Esophagus (tissue), 2 donors: ENCODE data around the gene TXNRD3. TPM values are rescaled to one million over a fixed set of nuclear protein-coding genes. Genes with fewer than 3 reads are reported as not detected.

ENCODE experiments used
- H3K27ac ChIP-seq, 2 donors: one replicate each; pipeline ENCODE4 v1.5.1; 2013; ENCODE audit warnings: low read depth in 2 of 2, mild to moderate bottlenecking in 2 of 2, inconsistent platforms in 1 of 2, low read length in 1 of 2, moderate library complexity in 1 of 2
- H3K27me3 ChIP-seq, 2 donors: one replicate each; pipeline ENCODE4 v1.6.1; 2013; ENCODE audit warnings: low read length in 2 of 2, control low read depth in 1 of 2, mild to moderate bottlenecking in 1 of 2; ENCODE audit not compliant: insufficient read depth in 2 of 2, control insufficient read depth in 1 of 2
- H3K36me3 ChIP-seq, 2 donors: one replicate each; pipeline ENCODE4 v1.6.1; 2013; ENCODE audit warnings: low read length in 1 of 2; ENCODE audit not compliant: control insufficient read depth in 2 of 2, insufficient read depth in 2 of 2
- H3K4me1 ChIP-seq, 2 donors: one replicate each; pipeline ENCODE4 v1.6.1; 2013; ENCODE audit warnings: low read length in 1 of 2; ENCODE audit not compliant: control insufficient read depth in 2 of 2, insufficient read depth in 2 of 2
- H3K4me3 ChIP-seq, 2 donors: one replicate each; pipeline ENCODE4 v1.5.1; 2013; ENCODE audit warnings: low read length in 2 of 2, mild to moderate bottlenecking in 2 of 2, low read depth in 1 of 2, moderate library complexity in 1 of 2
- H3K9me3 ChIP-seq, 2 donors: one replicate each; pipeline ENCODE4 v1.6.1; 2013; ENCODE audit warnings: mild to moderate bottlenecking in 2 of 2, low read depth in 1 of 2, low read length in 1 of 2, moderate library complexity in 1 of 2; ENCODE audit not compliant: control insufficient read depth in 2 of 2, insufficient read depth in 1 of 2
- WGBS, 2 donors: extraction: QIAGEN DNeasy Blood & Tissue Kit; methylation state at CpG; one replicate each; pipeline ENCODE4 v1.1.7; 2013; 5-methylcytosine and 5-hydroxymethylcytosine counted together
- polyA plus RNA-seq, 2 donors: library from polyadenylated mRNA; stranded (reverse); fragments of 200-250 nt; gene quantifications; one replicate each; pipeline ENCODE4 v1.2.3, GENCODE V29; 2013
- donor health status: healthy with polysubstance abuse.
- donor health status: Bipolar disorder and iron deficiency.

The TXNRD3 gene
- polyA plus RNA-seq, 2 donors: 4.3 to 5.5 TPM

DNA sequence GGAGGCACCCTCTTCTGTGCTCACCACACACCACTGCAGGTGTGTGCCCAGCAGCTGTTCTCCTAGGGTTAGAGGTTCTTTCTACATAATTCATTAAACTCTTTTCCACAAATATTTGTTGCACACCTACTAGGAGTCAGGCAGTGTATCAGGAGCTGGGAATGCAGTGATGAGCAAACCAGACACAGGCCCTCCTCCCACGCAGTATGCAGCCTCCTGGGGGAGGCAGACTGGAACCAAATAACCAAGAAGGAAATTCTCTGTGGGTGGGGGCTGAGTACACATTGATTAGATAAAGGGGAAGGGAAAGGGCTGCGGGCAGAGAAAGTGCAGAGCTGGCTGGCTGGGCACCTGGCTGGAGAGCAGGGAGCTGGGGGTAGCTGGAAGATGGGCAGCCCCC lies 77.7 kb downstream of the TXNRD3 start:
- Histone ChIP-seq H3K27ac (no peak overlapping the region), H3K36me3 (no peaks in the 10 kb centered on the region), H3K27me3 (no peaks in the 10 kb centered on the region), H3K4me1 (no peaks in the 10 kb centered on the region), H3K9me3 (peaks cover 0 to 4% of the 10 kb centered on the region in 2 donors), H3K4me3 (no peak overlapping the region)
- WGBS, 2 donors: 72 to 82% methylated on average over 2 of the region's 2 CpGs

- Histone ChIP-seq H3K4me3 (no peak overlapping the region), H3K4me1 (no peaks in the 10 kb centered on the region), H3K27ac (no peak overlapping the region), H3K36me3 (no peaks in the 10 kb centered on the region), H3K27me3 (no peaks in the 10 kb centered on the region), H3K9me3 (peaks cover 0 to 4% of the 10 kb centered on the region in 2 donors)
- 46 to 64% methylated on average over 15 of the region's 15 CpGs for WGBS, 2 donors
These were observed 81.3 kb downstream of the TXNRD3 start for GRCh38 chr3:126573492-126574117.

- Histone ChIP-seq H3K27me3 (no peaks in the 10 kb centered on the region), H3K4me1 (no peaks in the 10 kb centered on the region), H3K36me3 (no peaks in the 10 kb centered on the region), H3K9me3 (no peaks in the 10 kb centered on the region), H3K4me3 (no peak overlapping the region), H3K27ac (no peak overlapping the region)
- WGBS, 2 donors: 85 to 90% methylated on average over 7 of the region's 7 CpGs
These were observed 83.8 kb downstream of the TXNRD3 start for GRCh38 chr3:126571078-126571477.

GRCh38 chr3:126570103-126570541 lies 84.8 kb downstream of the TXNRD3 start:
- no peaks in the 10 kb centered on the region for H3K36me3 ChIP-seq
- no peaks in the 10 kb centered on the region for H3K27me3 ChIP-seq
- H3K4me1 ChIP-seq: no peaks in the 10 kb centered on the region
- no peak overlapping the region for H3K4me3 ChIP-seq
- H3K27ac ChIP-seq: no peak overlapping the region
- H3K9me3 ChIP-seq: no peaks in the 10 kb centered on the region
- 79 to 85% methylated on average over 6 of the region's 6 CpGs for WGBS, 2 donors

DNA sequence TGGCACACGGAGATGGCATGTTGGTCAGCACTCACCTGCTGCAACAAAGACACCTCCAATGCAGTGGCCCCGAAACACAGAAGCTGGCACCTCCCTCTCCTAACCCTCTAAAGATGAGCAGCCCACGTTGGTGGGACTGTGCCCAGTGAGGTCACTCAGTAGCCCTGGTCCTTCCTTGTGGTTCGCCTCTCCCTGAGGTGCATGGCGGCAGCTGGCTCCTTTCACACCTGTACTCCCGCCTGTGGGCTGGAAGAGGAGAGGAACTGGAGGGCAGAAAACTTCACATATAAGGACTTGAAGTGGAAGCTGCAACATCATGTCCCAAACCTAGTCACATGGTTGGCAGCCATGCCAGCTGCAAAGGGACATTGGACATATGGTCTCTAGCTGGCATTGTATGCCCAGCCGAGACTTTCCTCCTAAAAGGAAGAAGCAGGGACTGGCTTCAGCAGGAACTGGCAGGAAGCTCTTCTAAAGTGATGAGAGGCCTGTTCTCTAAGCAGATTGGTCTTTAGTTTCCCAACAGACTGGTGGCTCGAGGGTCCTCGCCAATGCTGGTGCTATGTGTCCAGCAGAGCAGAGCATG lies 85.4 kb downstream of the TXNRD3 start:
- Histone ChIP-seq H3K27ac (no peak overlapping the region), H3K9me3 (no peaks in the 10 kb centered on the region), H3K27me3 (no peaks in the 10 kb centered on the region), H3K36me3 (no peaks in the 10 kb centered on the region), H3K4me3 (no peak overlapping the region), H3K4me1 (no peaks in the 10 kb centered on the region)
- 84 to 87% methylated on average over 9 of the region's 9 CpGs for WGBS, 2 donors

DNA sequence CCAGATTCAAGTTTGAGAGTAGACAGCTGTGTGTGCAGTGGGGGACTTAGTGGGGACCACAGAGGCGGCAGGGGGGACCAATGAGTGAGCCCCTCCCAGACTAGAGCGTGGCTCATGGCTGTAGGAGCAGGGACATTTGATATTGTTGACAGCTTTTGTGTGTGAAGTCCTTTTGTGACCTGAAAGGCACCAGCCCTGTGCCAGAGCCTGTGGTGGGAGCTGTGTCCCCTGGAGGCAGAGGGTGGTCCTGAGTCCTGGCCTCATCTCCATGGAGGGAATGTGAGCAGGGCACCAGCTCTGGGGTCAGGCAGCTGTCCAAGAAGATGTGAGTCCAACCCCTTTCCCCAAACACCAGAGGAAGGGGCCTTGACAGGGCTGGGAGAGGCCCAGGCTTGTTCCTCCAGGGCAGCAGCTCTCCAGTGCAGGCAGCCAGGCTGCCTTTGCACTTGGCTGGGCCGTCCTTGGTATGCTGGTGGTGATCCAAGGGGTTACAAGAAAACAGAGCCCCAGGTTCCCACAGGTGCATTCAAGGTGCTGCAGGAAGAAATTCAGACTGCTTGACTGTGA lies 86.1 kb downstream of the TXNRD3 start:
- 64 to 67% methylated on average over 3 of the region's 3 CpGs for WGBS, 2 donors
- no peak overlapping the region for H3K27ac ChIP-seq
- H3K27me3 ChIP-seq: no peaks in the 10 kb centered on the region
- H3K9me3 ChIP-seq: no peaks in the 10 kb centered on the region
- H3K36me3 ChIP-seq: no peaks in the 10 kb centered on the region
- H3K4me1 ChIP-seq: no peaks in the 10 kb centered on the region
- no peak overlapping the region for H3K4me3 ChIP-seq

- no peaks in the 10 kb centered on the region for H3K4me1 ChIP-seq
- H3K27me3 ChIP-seq: no peaks in the 10 kb centered on the region
- H3K27ac ChIP-seq: no peak overlapping the region
- H3K4me3 ChIP-seq: no peak overlapping the region
- no peaks in the 10 kb centered on the region for H3K36me3 ChIP-seq
- WGBS, 2 donors: 62 to 63% methylated on average over 10 of the region's 10 CpGs
- H3K9me3 ChIP-seq: no peaks in the 10 kb centered on the region
These were observed 87.1 kb downstream of the TXNRD3 start for GRCh38 chr3:126567696-126568438.

GRCh38 chr3:126562737-126563276 lies 92.1 kb downstream of the TXNRD3 start:
- H3K27ac ChIP-seq: no peak overlapping the region
- H3K9me3 ChIP-seq: no peaks in the 10 kb centered on the region
- H3K27me3 ChIP-seq: no peaks in the 10 kb centered on the region
- no peaks in the 10 kb centered on the region for H3K36me3 ChIP-seq
- WGBS, 2 donors: 49 to 68% methylated on average over 2 of the region's 2 CpGs
- no peak overlapping the region for H3K4me3 ChIP-seq
- H3K4me1 ChIP-seq: no peaks in the 10 kb centered on the region

- H3K9me3 ChIP-seq: no peaks in the 10 kb centered on the region
- no peak within 1 kb of the TSS for H3K27ac ChIP-seq
- no peaks in the 10 kb centered on the region for H3K27me3 ChIP-seq
These were observed 96.4 kb downstream of the TXNRD3 start, which contains the start of gene C3orf22 for GRCh38 chr3:126558336-126559071. C3orf22 (minus strand) TSS chr3:126558932; CDS start chr3:126553390, 5,542 bp downstream.

More at GRCh38 chr3:126558336-126559071, 96.4 kb downstream of the TXNRD3 start, which contains the start of gene C3orf22:
- Histone ChIP-seq H3K4me3 (no peak within 1 kb of the TSS), H3K4me1 (no peaks in the 10 kb centered on the region), H3K36me3 (no peaks in the 10 kb centered on the region)
- WGBS, 2 donors: 65 to 68% methylated on average over 9 of the region's 9 CpGs
